Stomach (tissue), 9 donors: Measurements from ENCODE around the gene CDK3. TPM values are rescaled to one million over a fixed set of nuclear protein-coding genes. Genes with fewer than 3 reads are reported as not detected.

ENCODE experiments used
- DNase-seq, 2 donors: peaks; one replicate each; pipeline versions ENCODE4 v3.0.0 to v3.0.0-alpha.2; 2013 to 2019
- H3K27ac ChIP-seq, 5 donors: fragments of 200-600 bp in 4 of 5; sonication (generic) in 4 of 5; one replicate each; pipeline ENCODE4 v1.5.1; 2013 to 2019; ENCODE audit warnings: mild to moderate bottlenecking in 1 of 5, moderate library complexity in 1 of 5
- H3K27me3 ChIP-seq, 3 donors: fragments of 200-600 bp; sonication (generic); one replicate each; pipeline ENCODE4 v1.5.1; 2017 to 2019; ENCODE audit warnings: mixed run types in 1 of 3
- H3K36me3 ChIP-seq, 4 donors: fragments of 200-600 bp; sonication (generic); 1 replicate in 3 of 4; 2 replicates in 1 of 4; pipeline ENCODE4 v1.5.1; 2016 to 2019
- H3K4me1 ChIP-seq, 4 donors: fragments of 200-600 bp; sonication (generic); one replicate each; pipeline ENCODE4 v1.5.1; 2016 to 2019
- H3K4me3 ChIP-seq, 4 donors: fragments of 200-600 bp; sonication (generic) in 3 of 4; one replicate each; pipeline ENCODE4 v1.5.1; 2016 to 2019; ENCODE audit warnings: mild to moderate bottlenecking in 1 of 4
- H3K9me3 ChIP-seq, 4 donors: fragments of 200-600 bp; sonication (generic); one replicate each; pipeline ENCODE4 v1.5.1; 2016 to 2019
- CTCF ChIP-seq, 7 experiments: fragments of 450-650 bp in 4 of 7; fragments of 200-600 bp in 3 of 7; sonication (generic) in 3 of 7; IDR thresholded peaks; one replicate each; pipeline ENCODE4 v1.5.1; 2016 to 2019; ENCODE audit warnings: antibody characterized with exemption in 7 of 7, control low read depth in 2 of 7, mild to moderate bottlenecking in 1 of 7
- EP300 ChIP-seq: sonication (generic); formaldehyde crosslinking; IDR thresholded peaks from one replicate; pipeline ENCODE4 v1.6.1; 2017; ENCODE audit warnings: antibody characterized with exemption
- POLR2A ChIP-seq, 4 donors: fragments of 450-650 bp; IDR thresholded peaks; one replicate each; pipeline ENCODE4 v1.6.1; 2016; ENCODE audit warnings: antibody characterized with exemption in 4 of 4, control low read depth in 2 of 4, mild to moderate bottlenecking in 1 of 4, moderate library complexity in 1 of 4
- POLR2AphosphoS5 ChIP-seq, 3 donors: sonication (generic); formaldehyde crosslinking; IDR thresholded peaks; one replicate each; pipeline ENCODE4 v1.6.1; 2016; ENCODE audit warnings: antibody characterized with exemption in 3 of 3
- WGBS, 5 donors: extraction: QIAGEN DNeasy Blood & Tissue Kit in 3 of 5; methylation state at CpG; one replicate each; pipeline versions ENCODE4 v1.1.5 to v1.1.7; 2013 to 2018; 5-methylcytosine and 5-hydroxymethylcytosine counted together
- intact Hi-C: fragments of 100-400 bp; cut with DNase I; formaldehyde crosslinking; loops from one replicate; pipeline ENCODE4 v1.15.1; 2023; ENCODE audit warnings: low total_unique reads
- polyA plus RNA-seq, 3 donors: library from polyadenylated mRNA; stranded (reverse); fragments of 200-250 nt; gene quantifications; one replicate each; pipeline ENCODE4 v1.2.3, GENCODE V29; 2013
- total RNA-seq, 5 donors: library from RNA; depleted of rRNA; stranded (reverse); fragments of >200 nt; gene quantifications; one replicate each; pipeline versions ENCODE4 v1.1.0 to v1.2.3, GENCODE V29; 2014 to 2016
- donor health status: healthy with polysubstance abuse.
- donor health status: Bipolar disorder and iron deficiency.
- donor health status: healthy.

The CDK3 gene
- total and polyA plus RNA-seq, 8 donors = 3.1 to 20.4 (median 8.2) TPM; not detected in 1

- peaks cover 0 to 3% (median under 1%) of the 10 kb centered on the region in 4 donors for H3K4me1 ChIP-seq
- no peak for DNase-seq
- intact Hi-C loops = no loop called here
- H3K36me3 ChIP-seq = peaks cover 92 to 100% (median 100%) of the 10 kb centered on the region in 4 donors
- H3K27me3 ChIP-seq = no peaks in the 10 kb centered on the region
- WGBS, 5 donors = 79 to 91% (median 88%) methylated on average over 6 to 8 of the region's 8 CpGs
- no peak overlapping the region for H3K4me3 ChIP-seq
- no peak overlapping the region for H3K27ac ChIP-seq
- TF ChIP-seq EP300 (no peak), CTCF (IDR thresholded peaks at IDR 0.05) (no peak), POLR2A (IDR thresholded peaks at IDR 0.05) (no peak), POLR2AphosphoS5 (IDR thresholded peaks at IDR 0.05) (no peak)
- no peaks in the 10 kb centered on the region for H3K9me3 ChIP-seq
Measured at GRCh38 chr17:76046064-76046463, 45.4 kb downstream of the CDK3 start.

- Histone ChIP-seq H3K36me3 (peaks cover 77 to 100% (median 98%) of the 10 kb centered on the region in 4 donors), H3K27me3 (no peaks in the 10 kb centered on the region), H3K4me3 (no peak overlapping the region), H3K4me1 (peaks cover 0 to 14% (median 6%) of the 10 kb centered on the region in 4 donors), H3K27ac (no peak overlapping the region), H3K9me3 (no peaks in the 10 kb centered on the region)
- DNase-seq = no peak
- intact Hi-C loops = no loop called here
- 79 to 88% (median 81%) methylated on average over 9 of the region's 9 CpGs for WGBS, 5 donors
- TF ChIP-seq EP300 = no peak
- TF ChIP-seq POLR2AphosphoS5 (IDR thresholded peaks at IDR 0.05) = no peak
- no peak for TF ChIP-seq CTCF (IDR thresholded peaks at IDR 0.05)
- no peak for TF ChIP-seq POLR2A (IDR thresholded peaks at IDR 0.05)
Measured at GRCh38 chr17:76048025-76048605, 47.5 kb downstream of the CDK3 start.

- intact Hi-C loops = no loop called here
- DNase-seq = no peak
- no peak for TF ChIP-seq POLR2AphosphoS5 (IDR thresholded peaks at IDR 0.05)
- TF ChIP-seq POLR2A (IDR thresholded peaks at IDR 0.05) = no peak
- no peak for TF ChIP-seq CTCF (IDR thresholded peaks at IDR 0.05)
- TF ChIP-seq EP300 = no peak
- Histone ChIP-seq H3K4me3 (no peak overlapping the region), H3K9me3 (no peaks in the 10 kb centered on the region), H3K27me3 (no peaks in the 10 kb centered on the region), H3K36me3 (peaks cover 71 to 100% (median 98%) of the 10 kb centered on the region in 4 donors), H3K4me1 (peaks cover 0 to 18% (median 9%) of the 10 kb centered on the region in 4 donors), H3K27ac (no peak overlapping the region)
- 79 to 83% (median 82%) methylated on average over 9 of the region's 9 CpGs for WGBS, 5 donors
Measured at GRCh38 chr17:76048711-76049110, 48.1 kb downstream of the CDK3 start.

GRCh38 chr17:76049239-76049638 lies 48.6 kb downstream of the CDK3 start:
- no peak for TF ChIP-seq EP300
- TF ChIP-seq CTCF (IDR thresholded peaks at IDR 0.05) = no peak
- TF ChIP-seq POLR2AphosphoS5 (IDR thresholded peaks at IDR 0.05) = no peak
- no peak for TF ChIP-seq POLR2A (IDR thresholded peaks at IDR 0.05)
- Histone ChIP-seq H3K27me3 (no peaks in the 10 kb centered on the region), H3K27ac (no peak overlapping the region), H3K36me3 (peaks cover 66 to 100% (median 98%) of the 10 kb centered on the region in 4 donors), H3K4me3 (no peak overlapping the region), H3K9me3 (no peaks in the 10 kb centered on the region), H3K4me1 (peaks cover 0 to 23% (median 11%) of the 10 kb centered on the region in 4 donors)
- no peak for DNase-seq
- intact Hi-C loops = no loop called here
- 86 to 94% (median 88%) methylated on average over 3 of the region's 3 CpGs for WGBS, 5 donors
